ENCODE results near the gene ILRUN. TPM values are rescaled to one million over a fixed set of nuclear protein-coding genes. Genes with fewer than 3 reads are reported as not detected.

Gene ILRUN
- polyA plus RNA-seq, 1 of the 3 experiments (the other 2 are of a cell fraction), result 19.5 TPM

GRCh38 chr6:34697544-34697836, 923 bp upstream of the ILRUN start (continued):
- TF ChIP-seq MXI1 (IDR thresholded peaks at IDR 0.05; ENCODE audit: low read depth, low read length) (no peak), RCOR1 (IDR thresholded peaks at IDR 0.05; ENCODE audit: low read length) (no peak), EP300 (IDR thresholded peaks at IDR 0.05; ENCODE audit: borderline replicate concordance in 1 of 2, low read depth in 1 of 2, low read length in 1 of 2) (no peak), ELF1 (IDR thresholded peaks at IDR 0.05) (no peak), TEAD4 (IDR thresholded peaks at IDR 0.05; ENCODE audit: borderline replicate concordance, insufficient read depth) (no peak), MAX (IDR thresholded peaks at IDR 0.05; ENCODE audit: low read depth) (no peak)
- TF ChIP-seq, protein P1, sequence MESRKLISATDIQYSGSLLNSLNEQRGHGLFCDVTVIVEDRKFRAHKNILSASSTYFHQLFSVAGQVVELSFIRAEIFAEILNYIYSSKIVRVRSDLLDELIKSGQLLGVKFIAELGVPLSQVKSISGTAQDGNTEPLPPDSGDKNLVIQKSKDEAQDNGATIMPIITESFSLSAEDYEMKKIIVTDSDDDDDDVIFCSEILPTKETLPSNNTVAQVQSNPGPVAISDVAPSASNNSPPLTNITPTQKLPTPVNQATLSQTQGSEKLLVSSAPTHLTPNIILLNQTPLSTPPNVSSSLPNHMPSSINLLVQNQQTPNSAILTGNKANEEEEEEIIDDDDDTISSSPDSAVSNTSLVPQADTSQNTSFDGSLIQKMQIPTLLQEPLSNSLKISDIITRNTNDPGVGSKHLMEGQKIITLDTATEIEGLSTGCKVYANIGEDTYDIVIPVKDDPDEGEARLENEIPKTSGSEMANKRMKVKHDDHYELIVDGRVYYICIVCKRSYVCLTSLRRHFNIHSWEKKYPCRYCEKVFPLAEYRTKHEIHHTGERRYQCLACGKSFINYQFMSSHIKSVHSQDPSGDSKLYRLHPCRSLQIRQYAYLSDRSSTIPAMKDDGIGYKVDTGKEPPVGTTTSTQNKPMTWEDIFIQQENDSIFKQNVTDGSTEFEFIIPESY (IDR thresholded peaks at IDR 0.05; ENCODE audit: borderline replicate concordance, low read depth), result no peak
- TF ChIP-seq, protein P2, sequence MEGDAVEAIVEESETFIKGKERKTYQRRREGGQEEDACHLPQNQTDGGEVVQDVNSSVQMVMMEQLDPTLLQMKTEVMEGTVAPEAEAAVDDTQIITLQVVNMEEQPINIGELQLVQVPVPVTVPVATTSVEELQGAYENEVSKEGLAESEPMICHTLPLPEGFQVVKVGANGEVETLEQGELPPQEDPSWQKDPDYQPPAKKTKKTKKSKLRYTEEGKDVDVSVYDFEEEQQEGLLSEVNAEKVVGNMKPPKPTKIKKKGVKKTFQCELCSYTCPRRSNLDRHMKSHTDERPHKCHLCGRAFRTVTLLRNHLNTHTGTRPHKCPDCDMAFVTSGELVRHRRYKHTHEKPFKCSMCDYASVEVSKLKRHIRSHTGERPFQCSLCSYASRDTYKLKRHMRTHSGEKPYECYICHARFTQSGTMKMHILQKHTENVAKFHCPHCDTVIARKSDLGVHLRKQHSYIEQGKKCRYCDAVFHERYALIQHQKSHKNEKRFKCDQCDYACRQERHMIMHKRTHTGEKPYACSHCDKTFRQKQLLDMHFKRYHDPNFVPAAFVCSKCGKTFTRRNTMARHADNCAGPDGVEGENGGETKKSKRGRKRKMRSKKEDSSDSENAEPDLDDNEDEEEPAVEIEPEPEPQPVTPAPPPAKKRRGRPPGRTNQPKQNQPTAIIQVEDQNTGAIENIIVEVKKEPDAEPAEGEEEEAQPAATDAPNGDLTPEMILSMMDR (IDR thresholded peaks at IDR 0.05), result no peak

GRCh38 chr6:34696189-34696738, 303 bp downstream of the ILRUN start:
- Histone ChIP-seq H3K4me1 (ENCODE audit: control insufficient read depth in 1 of 2, insufficient read depth in 2 of 2, low read depth in 1 of 2, low read length in 1 of 2) (peaks cover 9 to 10% of the 10 kb centered on the region in 2 experiments; a peak in 3 of 4 replicates), H3F3A (replicated peaks; ENCODE audit: insufficient read depth) (peaks cover 3% of the 10 kb centered on the region), H3K9ac (peak overlapping the region; percentile 97), H4K20me1 (ENCODE audit: insufficient read depth) (peaks cover 32% of the 10 kb centered on the region), H3K79me2 (ENCODE audit: insufficient read depth) (peaks cover 53% of the 10 kb centered on the region), H3K27ac (ENCODE audit: low read depth in 2 of 2, low read length in 1 of 2) (peak overlapping the region; percentile 67 to 86), H3K9me2 (no peaks in the 10 kb centered on the region), H3K4me2 (peak overlapping the region; percentile 91), H2AFZ (ENCODE audit: low read depth) (peak overlapping the region; percentile 88), H3K27me3 (ENCODE audit: insufficient read depth) (no peaks in the 10 kb centered on the region), H3K36me3 (replicated peaks in 1 of 2; ENCODE audit: control insufficient read depth in 1 of 2, insufficient read depth in 2 of 2, low read length in 1 of 2) (no peaks in the 10 kb centered on the region), H3K4me3 (ENCODE audit: low read depth in 2 of 2, low read length in 1 of 2) (peak overlapping the region; percentile 69 to 100), H3K9me3 (no peaks in the 10 kb centered on the region)
- TF ChIP-seq EZH2phosphoT487 (IDR thresholded peaks at IDR 0.05; ENCODE audit: borderline replicate concordance, low read depth) (no peak), TAF1 (IDR thresholded peaks at IDR 0.05; ENCODE audit: borderline replicate concordance, low read depth, low read length) (0 out of 2 replicates have a peak, but pooled peaks have one; percentile 12), ELF1 (IDR thresholded peaks at IDR 0.05) (no peak), EP300 (IDR thresholded peaks at IDR 0.05; ENCODE audit: borderline replicate concordance in 1 of 2, low read depth in 1 of 2, low read length in 1 of 2) (no peak), POLR2AphosphoS5 (IDR thresholded peaks at IDR 0.05; ENCODE audit: low read depth, low read length) (no peak), USF2 (IDR thresholded peaks at IDR 0.05; ENCODE audit: borderline replicate concordance, low read depth, low read length) (no peak)
- ChIA-PET CTCF (interaction anchor here (0.5 to 1.2 kb wide), 5 partner anchors 12 to 545 kb away, joined by 3 to 4 read pairs (median 3); no protein-coding TSS in a partner anchor), POLR2A (interaction anchor here (0.8 to 1.0 kb wide), 2 partner anchors 39 to 61 kb away, joined by 3 read pairs; no protein-coding TSS in a partner anchor)
- under 1% methylated on average over 29 of the region's 41 CpGs for WGBS (ENCODE audit: low lambda C conversion rate)
- DNase-seq, result no peak
